Loucy (cell line): ENCODE data around the gene CPED1.
"Not testable (repeated sequence)": the region's sequence is repeated elsewhere in the genome, so short reads cannot be mapped to it uniquely, and the experiment has no call there.

Experiments used
- H2AFZ ChIP-seq: fragments of 200-600 bp; sonication (generic); 2 replicates; pipeline ENCODE4 v1.6.0; 2016; ENCODE audit warnings: antibody characterized with exemption, mild to moderate bottlenecking, low read length, moderate library complexity
- H3F3A ChIP-seq: fragments of 200-600 bp; 2 replicates; pipeline ENCODE4 v1.6.0; 2016; ENCODE audit warnings: antibody characterized with exemption, low read depth, mild to moderate bottlenecking
- H3K27me3 ChIP-seq: fragments of 200-600 bp; sonication (generic); 2 replicates; pipeline ENCODE4 v1.6.1; 2014; ENCODE audit warnings: low read length, mild to moderate bottlenecking; ENCODE audit not compliant: insufficient read depth, poor library complexity, severe bottlenecking
- H3K36me3 ChIP-seq: fragments of 200-600 bp; sonication (generic); 2 replicates; pipeline ENCODE4 v1.6.1; 2016; ENCODE audit warnings: low read length; ENCODE audit not compliant: insufficient read depth
- H3K4me1 ChIP-seq: fragments of 200-600 bp; sonication (generic); 2 replicates; pipeline ENCODE4 v1.5.1; 2014; ENCODE audit warnings: low read length, mild to moderate bottlenecking; ENCODE audit not compliant: insufficient read depth, poor library complexity, severe bottlenecking
- H3K4me2 ChIP-seq: fragments of 200-600 bp; sonication (generic); 2 replicates; pipeline ENCODE4 v1.6.0; 2014; ENCODE audit warnings: antibody characterized with exemption, low read length, low read depth, mild to moderate bottlenecking; ENCODE audit not compliant: poor library complexity, severe bottlenecking
- H3K4me3 ChIP-seq: fragments of 200-600 bp; sonication (generic); 2 replicates; pipeline ENCODE4 v1.5.1; 2014; ENCODE audit warnings: low read length, mild to moderate bottlenecking, mixed read lengths; ENCODE audit not compliant: poor library complexity, severe bottlenecking
- H3K79me2 ChIP-seq: fragments of 200-600 bp; sonication (generic); 2 replicates; pipeline ENCODE4 v1.6.1; 2014; ENCODE audit warnings: low read length; ENCODE audit not compliant: insufficient read depth
- H3K9ac ChIP-seq: fragments of 200-600 bp; sonication (generic); 2 replicates; pipeline ENCODE4 v1.6.0; 2014; ENCODE audit warnings: mild to moderate bottlenecking, low read depth, low read length, moderate library complexity; ENCODE audit not compliant: poor library complexity, severe bottlenecking
- H3K9me2 ChIP-seq: fragments of 200-600 bp; sonication (generic); replicated peaks from 2 replicates; pipeline ENCODE4 v1.6.1; 2016; ENCODE audit warnings: low read depth, low read length, mixed read lengths
- H3K9me3 ChIP-seq: fragments of 200-600 bp; sonication (generic); 2 replicates; pipeline ENCODE4 v1.6.1; 2014; ENCODE audit warnings: mild to moderate bottlenecking, antibody characterized with exemption, low read length, low read depth; ENCODE audit not compliant: insufficient read depth
- H4K20me1 ChIP-seq: fragments of 200-600 bp; sonication (generic); 2 replicates; pipeline ENCODE4 v1.6.0; 2014; ENCODE audit warnings: antibody characterized with exemption, low read length, mild to moderate bottlenecking; ENCODE audit not compliant: insufficient read depth, poor library complexity, severe bottlenecking
- EZH2phosphoT487 ChIP-seq: fragments of 200-600 bp; IDR thresholded peaks from 2 replicates; pipeline ENCODE4 v1.6.1; 2018; ENCODE audit warnings: antibody characterized with exemption, mild to moderate bottlenecking, moderate library complexity, borderline replicate concordance
- TF ChIP-seq, protein P1 (sequence below): fragments of 200-600 bp; sonication (generic); conservative IDR thresholded peaks from 2 replicates; pipeline ENCODE4 v1.5.1; 2014; ENCODE audit warnings: mild to moderate bottlenecking, antibody characterized with exemption, low read length

The CPED1 gene

DNA sequence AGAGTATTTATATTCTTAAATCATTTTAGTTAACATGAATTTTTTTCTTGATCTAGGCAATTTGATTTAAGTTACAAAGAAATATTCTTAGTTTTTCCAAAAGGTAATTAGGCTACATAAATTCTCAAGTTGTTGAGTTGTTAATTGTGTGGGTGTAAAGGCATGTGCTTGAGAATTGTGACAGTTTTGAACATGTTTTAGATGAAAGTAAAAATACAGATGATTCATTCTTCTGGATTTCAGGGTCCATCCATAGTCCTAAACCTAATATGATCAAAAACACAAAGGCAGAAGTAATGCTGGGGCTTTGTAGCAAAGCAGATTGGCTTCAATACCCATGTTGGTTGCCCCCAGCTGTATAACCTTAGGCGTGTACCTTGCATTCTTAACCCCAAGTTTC, 127.9 kb downstream of the CPED1 start:
- no peaks in the 10 kb centered on the region for H3K9me2 ChIP-seq
- H3K9me3 ChIP-seq = no peaks in the 10 kb centered on the region
- no peaks in the 10 kb centered on the region for H3K36me3 ChIP-seq
- TF ChIP-seq, protein P1, sequence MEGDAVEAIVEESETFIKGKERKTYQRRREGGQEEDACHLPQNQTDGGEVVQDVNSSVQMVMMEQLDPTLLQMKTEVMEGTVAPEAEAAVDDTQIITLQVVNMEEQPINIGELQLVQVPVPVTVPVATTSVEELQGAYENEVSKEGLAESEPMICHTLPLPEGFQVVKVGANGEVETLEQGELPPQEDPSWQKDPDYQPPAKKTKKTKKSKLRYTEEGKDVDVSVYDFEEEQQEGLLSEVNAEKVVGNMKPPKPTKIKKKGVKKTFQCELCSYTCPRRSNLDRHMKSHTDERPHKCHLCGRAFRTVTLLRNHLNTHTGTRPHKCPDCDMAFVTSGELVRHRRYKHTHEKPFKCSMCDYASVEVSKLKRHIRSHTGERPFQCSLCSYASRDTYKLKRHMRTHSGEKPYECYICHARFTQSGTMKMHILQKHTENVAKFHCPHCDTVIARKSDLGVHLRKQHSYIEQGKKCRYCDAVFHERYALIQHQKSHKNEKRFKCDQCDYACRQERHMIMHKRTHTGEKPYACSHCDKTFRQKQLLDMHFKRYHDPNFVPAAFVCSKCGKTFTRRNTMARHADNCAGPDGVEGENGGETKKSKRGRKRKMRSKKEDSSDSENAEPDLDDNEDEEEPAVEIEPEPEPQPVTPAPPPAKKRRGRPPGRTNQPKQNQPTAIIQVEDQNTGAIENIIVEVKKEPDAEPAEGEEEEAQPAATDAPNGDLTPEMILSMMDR = no peak
- TF ChIP-seq EZH2phosphoT487 = no peak
- H3K27me3 ChIP-seq = no peaks in the 10 kb centered on the region
- H2AFZ ChIP-seq = no peak overlapping the region
- H3K4me1 ChIP-seq = no peaks in the 10 kb centered on the region
- no peak overlapping the region for H3K4me3 ChIP-seq
- H3K79me2 ChIP-seq = no peaks in the 10 kb centered on the region
- H3F3A ChIP-seq = no peaks in the 10 kb centered on the region
- no peak overlapping the region for H3K4me2 ChIP-seq
- H4K20me1 ChIP-seq = no peaks in the 10 kb centered on the region
- H3K9ac ChIP-seq = no peak overlapping the region

DNA sequence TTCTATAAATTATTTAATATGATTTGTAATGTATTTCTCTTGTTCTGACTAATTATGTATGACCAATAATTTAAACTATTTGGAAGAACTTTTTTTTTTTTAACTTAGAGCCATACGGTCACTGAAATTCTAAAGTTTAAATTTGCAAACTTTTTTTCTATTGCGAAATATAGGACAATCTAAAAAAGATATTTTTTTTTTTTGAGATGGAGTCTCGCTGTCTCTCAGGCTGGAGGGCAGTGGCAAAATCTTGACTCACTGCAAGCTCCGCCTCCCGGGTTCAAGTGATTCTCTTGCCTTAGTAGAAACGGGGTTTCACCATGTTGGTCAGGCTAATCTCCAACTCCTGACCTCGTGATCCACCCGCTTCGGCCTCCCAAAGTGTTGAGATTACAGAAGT, 130.5 kb downstream of the CPED1 start:
- Histone ChIP-seq H3K4me3 (no peak overlapping the region), H3K27me3 (no peaks in the 10 kb centered on the region), H3K9me3 (no peaks in the 10 kb centered on the region), H2AFZ (no peak overlapping the region), H3K9ac (no peak overlapping the region), H3K79me2 (no peaks in the 10 kb centered on the region), H3K9me2 (no peaks in the 10 kb centered on the region), H3K4me1 (no peaks in the 10 kb centered on the region), H3F3A (no peaks in the 10 kb centered on the region), H3K36me3 (no peaks in the 10 kb centered on the region), H3K4me2 (no peak overlapping the region), H4K20me1 (no peaks in the 10 kb centered on the region)
- TF ChIP-seq, protein P1 = no peak
- TF ChIP-seq EZH2phosphoT487 = no peak

DNA sequence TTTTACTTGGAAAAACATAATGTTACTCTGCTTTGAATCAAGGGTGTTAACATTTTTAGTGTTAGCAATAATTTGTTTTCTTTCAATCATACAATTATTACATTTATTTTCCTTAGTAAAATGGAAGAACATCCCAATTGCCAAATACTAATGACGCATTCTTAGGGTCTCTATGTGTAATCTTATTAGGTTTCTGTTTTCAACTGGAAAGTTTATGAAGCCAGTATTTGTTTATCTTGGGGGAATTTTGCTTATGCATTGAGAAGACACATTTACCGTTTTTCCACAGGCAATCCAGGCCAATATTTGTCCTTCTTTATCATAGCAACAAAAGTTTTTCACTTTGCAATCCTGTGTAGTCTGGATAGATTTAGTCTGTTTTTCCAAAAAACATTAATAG, 134.5 kb downstream of the CPED1 start:
- Histone ChIP-seq H3K9me3 (no peaks in the 10 kb centered on the region), H3K79me2 (no peaks in the 10 kb centered on the region), H3K9me2 (no peaks in the 10 kb centered on the region), H4K20me1 (no peaks in the 10 kb centered on the region), H3K36me3 (no peaks in the 10 kb centered on the region), H3F3A (no peaks in the 10 kb centered on the region), H3K9ac (no peak overlapping the region), H3K4me2 (no peak overlapping the region), H3K27me3 (no peaks in the 10 kb centered on the region), H3K4me3 (no peak overlapping the region), H3K4me1 (no peaks in the 10 kb centered on the region), H2AFZ (no peak overlapping the region)
- TF ChIP-seq, protein P1 = no peak
- no peak for TF ChIP-seq EZH2phosphoT487

DNA sequence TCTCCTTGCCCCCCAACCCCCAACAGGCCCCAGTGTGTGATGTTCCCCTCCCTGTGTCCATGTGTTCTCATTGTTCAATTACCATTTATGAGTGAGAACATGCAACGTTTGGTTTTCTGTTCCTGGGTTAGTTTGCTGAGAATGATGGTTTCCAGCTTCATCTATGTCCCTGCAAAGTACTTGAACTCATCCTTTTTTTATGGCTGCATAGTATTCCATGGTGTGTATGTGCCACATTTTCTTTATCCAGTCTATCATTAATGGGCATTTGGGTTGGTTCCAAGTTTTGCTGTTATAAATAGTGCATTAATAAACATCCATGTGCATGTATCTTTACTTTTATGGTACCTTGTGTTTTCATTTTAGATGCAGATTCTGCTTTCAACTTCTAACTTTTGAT, 136.9 kb downstream of the CPED1 start:
- H3K4me2 ChIP-seq = not testable (repeated sequence)

More for the DNA sequence above, 136.9 kb downstream of the CPED1 start:
- not testable (repeated sequence) for H3K4me3 ChIP-seq, H3K79me2 ChIP-seq, H3K4me1 ChIP-seq, H3K36me3 ChIP-seq, H4K20me1 ChIP-seq, H3F3A ChIP-seq, H2AFZ ChIP-seq, H3K9ac ChIP-seq, H3K9me3 ChIP-seq, H3K27me3 ChIP-seq, H3K9me2 ChIP-seq
